Loucy (cell line): ENCODE data around the gene EIF2D.

ENCODE experiments used
- H2AFZ ChIP-seq: fragments of 200-600 bp; sonication (generic); 2 replicates; pipeline ENCODE4 v1.6.0; 2016; ENCODE audit warnings: antibody characterized with exemption, mild to moderate bottlenecking, low read length, moderate library complexity
- H3F3A ChIP-seq: fragments of 200-600 bp; 2 replicates; pipeline ENCODE4 v1.6.0; 2016; ENCODE audit warnings: antibody characterized with exemption, low read depth, mild to moderate bottlenecking
- H3K27me3 ChIP-seq: fragments of 200-600 bp; sonication (generic); 2 replicates; pipeline ENCODE4 v1.6.1; 2014; ENCODE audit warnings: low read length, mild to moderate bottlenecking; ENCODE audit not compliant: insufficient read depth, poor library complexity, severe bottlenecking
- H3K36me3 ChIP-seq: fragments of 200-600 bp; sonication (generic); 2 replicates; pipeline ENCODE4 v1.6.1; 2016; ENCODE audit warnings: low read length; ENCODE audit not compliant: insufficient read depth
- H3K4me1 ChIP-seq: fragments of 200-600 bp; sonication (generic); 2 replicates; pipeline ENCODE4 v1.5.1; 2014; ENCODE audit warnings: low read length, mild to moderate bottlenecking; ENCODE audit not compliant: insufficient read depth, poor library complexity, severe bottlenecking
- H3K4me2 ChIP-seq: fragments of 200-600 bp; sonication (generic); 2 replicates; pipeline ENCODE4 v1.6.0; 2014; ENCODE audit warnings: antibody characterized with exemption, low read length, low read depth, mild to moderate bottlenecking; ENCODE audit not compliant: poor library complexity, severe bottlenecking
- H3K4me3 ChIP-seq: fragments of 200-600 bp; sonication (generic); 2 replicates; pipeline ENCODE4 v1.5.1; 2014; ENCODE audit warnings: low read length, mild to moderate bottlenecking, mixed read lengths; ENCODE audit not compliant: poor library complexity, severe bottlenecking
- H3K79me2 ChIP-seq: fragments of 200-600 bp; sonication (generic); 2 replicates; pipeline ENCODE4 v1.6.1; 2014; ENCODE audit warnings: low read length; ENCODE audit not compliant: insufficient read depth
- H3K9ac ChIP-seq: fragments of 200-600 bp; sonication (generic); 2 replicates; pipeline ENCODE4 v1.6.0; 2014; ENCODE audit warnings: mild to moderate bottlenecking, low read depth, low read length, moderate library complexity; ENCODE audit not compliant: poor library complexity, severe bottlenecking
- H3K9me2 ChIP-seq: fragments of 200-600 bp; sonication (generic); replicated peaks from 2 replicates; pipeline ENCODE4 v1.6.1; 2016; ENCODE audit warnings: low read depth, low read length, mixed read lengths
- H3K9me3 ChIP-seq: fragments of 200-600 bp; sonication (generic); 2 replicates; pipeline ENCODE4 v1.6.1; 2014; ENCODE audit warnings: mild to moderate bottlenecking, antibody characterized with exemption, low read length, low read depth; ENCODE audit not compliant: insufficient read depth
- H4K20me1 ChIP-seq: fragments of 200-600 bp; sonication (generic); 2 replicates; pipeline ENCODE4 v1.6.0; 2014; ENCODE audit warnings: antibody characterized with exemption, low read length, mild to moderate bottlenecking; ENCODE audit not compliant: insufficient read depth, poor library complexity, severe bottlenecking
- CTCF ChIP-seq: fragments of 200-600 bp; sonication (generic); conservative IDR thresholded peaks from 2 replicates; pipeline ENCODE4 v1.5.1; 2014; ENCODE audit warnings: mild to moderate bottlenecking, antibody characterized with exemption, low read length
- EZH2phosphoT487 ChIP-seq: fragments of 200-600 bp; IDR thresholded peaks from 2 replicates; pipeline ENCODE4 v1.6.1; 2018; ENCODE audit warnings: antibody characterized with exemption, mild to moderate bottlenecking, moderate library complexity, borderline replicate concordance

The EIF2D gene

GRCh38 chr1:206612129-206612876 lies at the start of gene EIF2D:
TSS of gene EIF2D (minus strand) at chr1:206612465. CDS start at chr1:206612342, 123 bp downstream.
- Histone ChIP-seq H3K9me2 (no peaks in the 10 kb centered on the region), H3F3A (no peaks in the 10 kb centered on the region), H3K9me3 (no peaks in the 10 kb centered on the region), H3K79me2 (peaks cover 14% of the 10 kb centered on the region), H2AFZ (peak within 1 kb of the TSS; percentile 99), H3K4me1 (peaks cover 16% of the 10 kb centered on the region), H3K9ac (peak within 1 kb of the TSS; percentile 88), H4K20me1 (no peaks in the 10 kb centered on the region), H3K4me2 (peak within 1 kb of the TSS; percentile 90), H3K27me3 (no peaks in the 10 kb centered on the region), H3K36me3 (no peaks in the 10 kb centered on the region), H3K4me3 (peak within 1 kb of the TSS; percentile 87)
- TF ChIP-seq CTCF = peak; percentile 81
- TF ChIP-seq EZH2phosphoT487 = no peak

- no peak overlapping the region for H2AFZ ChIP-seq
- H3K9ac ChIP-seq = no peak overlapping the region
- H4K20me1 ChIP-seq = no peaks in the 10 kb centered on the region
- H3K79me2 ChIP-seq = no peaks in the 10 kb centered on the region
- no peak overlapping the region for H3K4me2 ChIP-seq
- H3F3A ChIP-seq = 0 out of 2 replicates have a peak, but pooled peaks cover 4% of the 10 kb centered on the region
- no peak overlapping the region for H3K4me3 ChIP-seq
- TF ChIP-seq EZH2phosphoT487 = no peak
- TF ChIP-seq CTCF = no peak
- no peaks in the 10 kb centered on the region for H3K9me3 ChIP-seq
- no peaks in the 10 kb centered on the region for H3K9me2 ChIP-seq
- H3K36me3 ChIP-seq = no peaks in the 10 kb centered on the region
- peaks cover 46% of the 10 kb centered on the region for H3K4me1 ChIP-seq
- H3K27me3 ChIP-seq = no peaks in the 10 kb centered on the region
These were observed 49.0 kb upstream of the EIF2D start for GRCh38 chr1:206661161-206661820.

- Histone ChIP-seq H3K4me3 (no peak overlapping the region), H2AFZ (no peak overlapping the region), H3K9me2 (no peaks in the 10 kb centered on the region), H3K9me3 (no peaks in the 10 kb centered on the region), H3F3A (0 out of 2 replicates have a peak, but pooled peaks cover 4% of the 10 kb centered on the region), H3K27me3 (no peaks in the 10 kb centered on the region), H3K9ac (peak overlapping the region; percentile 14), H3K4me2 (no peak overlapping the region), H3K36me3 (no peaks in the 10 kb centered on the region), H4K20me1 (no peaks in the 10 kb centered on the region), H3K79me2 (no peaks in the 10 kb centered on the region), H3K4me1 (peaks cover 46% of the 10 kb centered on the region)
- TF ChIP-seq CTCF (no peak), EZH2phosphoT487 (no peak)
These were observed 47.9 kb upstream of the EIF2D start for GRCh38 chr1:206660136-206660535.
